Glomerular visceral epithelial cell (primary cell): ENCODE data around the gene PDE5A.

Experiments
- DNase-seq: peaks from one replicate; pipeline ENCODE4 v3.0.0-alpha.2; 2016; ENCODE audit errors: extremely low spot score

Gene PDE5A

DNA sequence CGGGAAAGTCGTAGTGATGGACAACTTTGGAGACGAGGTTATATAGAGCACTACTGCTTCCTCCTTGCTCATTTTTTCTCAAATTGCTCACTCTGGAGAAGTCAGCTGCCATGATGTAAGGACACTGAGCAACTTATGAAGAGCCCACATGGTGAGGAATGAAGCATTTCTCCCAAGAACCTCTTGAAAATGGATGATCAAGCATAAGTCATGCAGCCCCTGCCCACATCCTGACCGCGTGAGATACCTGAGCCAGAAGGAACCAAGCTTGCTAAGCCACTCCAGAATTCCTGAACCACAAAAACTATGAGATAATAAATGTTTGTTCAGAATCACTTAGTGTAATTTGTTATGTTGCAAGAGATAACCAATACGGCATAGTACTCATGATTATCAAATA lies 42.8 kb downstream of the PDE5A start:
- peak; percentile 49 for DNase-seq

- DNase-seq: no peak
Measured at GRCh38 chr4:119581190-119581873, 47.3 kb downstream of the PDE5A start.

DNA sequence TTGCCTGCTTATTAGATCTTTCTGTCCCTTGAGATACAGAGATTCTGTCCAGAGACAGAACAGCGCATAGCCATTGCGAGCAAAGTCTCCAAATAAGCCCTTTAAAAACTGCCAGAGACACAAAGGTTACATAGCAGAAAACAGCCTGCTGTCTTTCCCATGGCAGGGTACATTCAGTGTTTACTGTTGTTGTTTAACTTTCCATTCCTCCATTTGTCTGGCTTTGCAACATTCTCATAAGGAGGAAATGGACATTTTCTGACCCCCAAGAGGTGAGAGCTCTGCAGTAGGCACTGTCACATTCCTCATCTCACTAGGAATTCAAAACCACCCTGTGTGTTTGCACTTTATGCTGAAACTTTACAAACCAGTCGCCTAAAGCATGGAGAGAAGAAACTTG lies 48.3 kb downstream of the PDE5A start:
- DNase-seq: no peak

DNA sequence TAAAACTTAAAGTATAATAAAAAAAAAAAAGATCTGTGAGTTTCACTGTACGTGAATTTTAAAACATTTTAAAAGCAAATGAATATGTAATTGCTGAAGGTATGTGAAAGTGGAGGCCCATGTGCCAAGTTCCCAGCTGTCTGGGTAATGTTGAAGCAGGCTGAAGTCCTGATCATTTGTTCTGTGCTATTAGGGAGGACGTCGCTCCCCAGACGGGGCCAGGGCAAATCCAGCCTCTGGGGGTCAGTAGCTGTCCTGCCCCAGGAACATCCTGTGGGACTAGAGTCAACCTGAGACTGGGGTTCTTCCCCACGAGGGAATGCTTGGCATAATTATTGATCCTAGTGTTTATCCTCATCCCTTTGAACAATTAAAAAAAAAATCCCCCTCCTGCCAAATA lies 48.8 kb downstream of the PDE5A start:
- DNase-seq: no peak

DNA sequence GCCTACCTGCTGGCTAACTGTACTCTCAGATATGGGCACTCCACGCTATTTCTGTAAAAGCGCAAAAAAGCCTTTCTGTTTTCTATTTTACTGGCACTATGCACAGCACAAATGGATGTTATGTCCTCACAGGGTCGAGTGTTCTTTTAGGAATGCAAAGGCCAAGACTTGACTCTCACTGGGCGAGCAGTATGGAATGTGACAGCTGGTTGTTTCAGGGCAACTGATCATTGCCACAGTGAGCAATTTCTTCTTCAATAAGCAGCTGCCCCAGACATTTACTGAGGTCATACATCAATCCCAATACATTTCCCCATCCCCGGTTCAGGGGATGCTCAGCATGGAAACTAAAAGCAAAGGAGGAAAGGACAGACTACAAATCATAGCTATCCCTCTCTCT lies 58.2 kb downstream of the PDE5A start:
- no peak for DNase-seq

GRCh38 chr4:119564106-119564505 lies 64.5 kb downstream of the PDE5A start:
- DNase-seq: no peak

DNA sequence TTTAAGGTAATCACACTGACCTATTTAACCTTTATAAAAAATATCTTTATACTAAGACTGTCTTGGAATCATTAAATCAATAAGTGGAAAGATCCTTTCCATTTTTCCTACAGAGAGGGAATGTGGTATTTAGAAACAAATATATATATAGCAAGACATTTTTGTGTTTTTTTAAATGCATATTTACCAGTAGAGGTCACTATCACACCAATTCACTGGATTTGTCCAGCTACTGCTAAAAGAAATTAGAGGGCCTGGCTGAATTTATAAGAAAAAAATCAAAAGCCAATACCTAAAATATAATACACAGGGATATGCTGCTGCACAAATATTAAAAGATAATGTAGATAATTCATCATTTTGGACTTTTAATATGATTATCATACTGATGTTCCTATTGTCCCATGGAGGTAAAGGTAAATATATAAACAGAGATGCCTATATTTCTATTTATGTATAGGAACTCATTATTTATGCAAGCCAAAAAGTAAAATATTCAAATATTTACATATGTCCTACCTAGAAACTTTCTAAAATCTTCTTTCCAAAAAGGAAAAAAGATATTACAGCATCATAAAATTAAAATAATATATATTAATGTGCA lies 69.5 kb downstream of the PDE5A start:
- peak; percentile 41 for DNase-seq

- DNase-seq: no peak
Measured at GRCh38 chr4:119550857-119551532, 77.6 kb downstream of the PDE5A start.

- DNase-seq: no peak
Measured at GRCh38 chr4:119549639-119550038, 79.0 kb downstream of the PDE5A start.

- DNase-seq: no peak
Measured at GRCh38 chr4:119543779-119544178, 84.8 kb downstream of the PDE5A start.

DNA sequence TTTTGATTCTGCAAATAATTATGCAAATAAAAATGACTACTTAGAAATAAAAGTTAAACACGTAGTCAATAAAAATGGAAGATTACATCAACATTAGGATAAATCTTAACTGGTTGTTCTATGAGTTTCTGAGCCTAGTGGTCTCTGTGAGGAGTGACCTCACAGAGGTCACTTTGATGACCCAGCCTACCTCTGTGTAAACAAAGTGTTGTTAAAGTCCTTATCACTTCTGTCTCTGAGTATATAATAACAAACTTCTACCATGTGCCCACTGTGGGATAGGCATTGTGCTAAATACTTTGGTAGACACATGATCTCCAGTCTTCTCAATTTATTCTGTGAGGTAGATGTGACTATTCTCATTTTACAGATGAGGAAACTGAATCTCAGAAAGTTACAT lies 85.4 kb downstream of the PDE5A start:
- DNase-seq: no peak

DNA sequence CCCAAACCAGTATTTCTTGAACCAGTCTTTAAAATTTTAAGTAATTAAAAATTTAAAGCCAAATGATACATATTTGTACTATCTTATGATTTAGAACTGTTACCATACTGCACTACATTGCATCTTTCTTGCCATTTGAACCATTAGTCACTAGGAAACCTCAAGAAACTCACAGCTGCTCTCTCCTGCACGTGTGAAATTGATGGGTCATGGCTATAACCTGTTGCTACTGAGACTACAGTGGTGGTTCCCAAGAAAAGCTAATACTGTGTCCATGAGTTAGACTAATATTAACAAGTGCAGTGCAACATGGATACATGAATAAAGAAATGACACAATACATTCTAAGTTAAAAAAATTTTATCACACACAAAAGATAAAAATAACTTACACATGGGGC lies 88.4 kb downstream of the PDE5A start:
- DNase-seq: no peak

- DNase-seq: no peak
Measured at GRCh38 chr4:119537586-119537985, 91.0 kb downstream of the PDE5A start.

DNA sequence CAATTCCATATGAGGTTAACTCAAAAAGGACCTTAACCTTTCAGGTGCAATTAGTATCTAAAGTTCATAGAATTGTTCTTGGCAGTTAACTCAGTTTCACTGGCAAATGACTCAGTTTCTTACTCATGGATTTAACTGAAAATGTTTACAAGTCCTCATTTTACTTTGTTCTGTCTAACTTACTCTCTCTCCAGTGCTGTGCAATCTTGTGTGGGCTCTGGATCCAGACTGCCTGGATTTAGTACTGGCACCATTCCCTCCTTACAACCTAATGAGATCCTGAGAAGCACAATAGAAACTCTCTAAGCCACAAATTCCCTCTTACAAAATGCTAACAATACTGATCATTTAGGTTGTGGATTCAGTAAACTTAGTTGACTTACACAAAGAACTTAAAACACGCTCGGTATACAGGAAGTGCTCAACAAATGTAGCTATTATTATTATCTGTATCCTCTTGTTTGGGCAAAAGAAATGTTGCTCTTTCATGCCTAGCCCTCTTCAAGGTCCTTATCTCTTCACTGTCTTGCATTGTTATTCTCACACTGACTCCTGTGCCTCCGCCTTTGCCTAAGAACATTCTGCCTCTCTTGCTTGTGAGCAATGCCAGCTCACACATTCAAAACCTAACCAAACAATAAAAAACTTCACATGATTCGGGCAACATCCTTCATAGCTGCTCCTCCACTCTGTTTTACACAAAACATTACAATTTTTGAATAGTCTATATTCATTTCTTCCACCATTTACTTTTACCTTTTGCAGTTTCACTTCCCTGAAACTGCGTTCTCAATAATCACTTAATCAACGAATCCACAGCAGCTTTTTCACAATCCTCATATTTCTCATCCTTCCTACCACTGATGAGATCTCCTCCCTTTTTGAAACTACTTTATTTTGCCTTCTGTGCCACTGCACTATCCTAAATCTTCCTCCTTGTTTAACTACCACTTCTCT lies 91.8 kb downstream of the PDE5A start:
- DNase-seq: no peak

- DNase-seq: no peak
Measured at GRCh38 chr4:119532319-119532718, 96.3 kb downstream of the PDE5A start.

- DNase-seq: no peak
Measured at GRCh38 chr4:119529788-119530187, 98.8 kb downstream of the PDE5A start.

DNA sequence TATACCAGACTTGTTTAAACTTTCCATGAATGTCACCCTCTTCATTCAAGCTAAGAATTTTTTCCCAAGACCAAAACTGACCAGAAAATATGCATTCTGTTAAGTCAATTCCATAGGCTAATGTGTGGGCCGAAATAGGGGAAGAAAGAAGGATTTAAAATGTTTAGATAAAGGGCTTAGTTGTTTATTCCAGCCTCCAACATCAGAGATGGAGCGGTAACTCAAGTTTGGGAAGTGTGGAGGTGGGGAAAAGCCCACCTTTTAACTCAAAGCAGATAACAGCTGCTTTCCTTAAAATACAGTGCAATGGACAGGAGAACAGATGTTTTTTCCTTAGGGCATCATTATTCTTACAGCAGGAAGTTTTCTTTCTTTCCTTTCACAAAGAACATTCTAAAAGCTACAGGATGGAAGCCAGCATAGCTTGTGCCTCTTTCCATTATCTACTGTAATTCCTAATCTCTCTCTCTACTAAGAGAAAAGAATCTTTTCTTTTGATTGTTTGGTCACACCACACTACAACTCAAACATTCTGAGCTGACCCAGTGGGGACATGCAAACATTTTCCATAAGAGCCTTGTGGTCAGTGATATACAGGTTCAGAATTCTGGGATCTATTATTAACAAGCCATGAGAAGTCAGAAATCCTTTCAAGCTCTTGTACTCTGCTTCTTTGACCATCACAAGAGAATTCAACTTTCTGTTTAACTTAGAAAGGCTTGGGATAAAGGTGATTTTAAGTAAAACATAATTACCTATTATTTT lies 101.6 kb downstream of the PDE5A start:
- DNase-seq: peak; percentile 7

DNA sequence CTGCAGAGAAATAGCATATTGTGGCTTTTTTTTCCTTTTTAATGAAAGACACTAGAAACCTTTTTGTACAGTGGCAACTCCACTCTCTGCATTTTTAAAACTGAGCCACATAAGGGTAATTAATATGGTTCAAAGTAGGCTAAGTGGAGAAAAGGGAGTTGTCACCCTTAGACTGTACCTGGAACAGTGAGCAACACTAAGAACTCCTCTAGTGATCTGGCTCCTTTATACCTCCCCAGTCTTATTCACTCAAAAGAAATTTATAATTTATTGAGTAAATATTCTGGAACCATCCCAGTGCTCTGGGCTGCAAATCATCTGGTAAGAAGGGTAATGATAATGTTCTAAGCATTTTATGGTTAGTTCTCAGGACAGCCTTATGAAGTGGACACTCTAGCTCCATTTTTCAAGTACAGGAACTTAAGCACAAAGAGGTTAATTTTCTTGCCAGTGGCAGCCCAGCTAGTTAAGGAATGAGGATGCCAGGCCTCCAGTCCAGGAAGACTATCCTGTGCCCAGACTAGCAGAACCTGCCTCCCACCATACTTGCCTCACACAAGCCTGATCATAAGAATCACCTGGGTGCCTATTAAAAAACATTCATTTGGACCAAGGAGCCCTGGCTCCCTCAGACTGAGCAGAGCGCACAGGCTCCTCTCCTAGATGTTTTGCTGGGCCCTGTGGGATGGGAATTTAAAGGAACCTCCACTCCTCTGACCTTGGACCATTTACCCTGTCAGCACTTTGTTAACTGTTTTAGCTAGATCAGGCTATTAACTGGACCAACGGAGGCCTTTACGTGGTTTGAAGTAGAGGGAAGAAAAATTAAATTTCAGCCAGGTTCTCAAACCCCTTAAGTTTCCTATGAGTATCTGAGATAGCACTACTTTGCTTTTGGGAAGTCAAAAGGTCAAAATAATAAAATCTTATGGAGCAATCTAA lies 102.6 kb downstream of the PDE5A start:
- no peak for DNase-seq

DNA sequence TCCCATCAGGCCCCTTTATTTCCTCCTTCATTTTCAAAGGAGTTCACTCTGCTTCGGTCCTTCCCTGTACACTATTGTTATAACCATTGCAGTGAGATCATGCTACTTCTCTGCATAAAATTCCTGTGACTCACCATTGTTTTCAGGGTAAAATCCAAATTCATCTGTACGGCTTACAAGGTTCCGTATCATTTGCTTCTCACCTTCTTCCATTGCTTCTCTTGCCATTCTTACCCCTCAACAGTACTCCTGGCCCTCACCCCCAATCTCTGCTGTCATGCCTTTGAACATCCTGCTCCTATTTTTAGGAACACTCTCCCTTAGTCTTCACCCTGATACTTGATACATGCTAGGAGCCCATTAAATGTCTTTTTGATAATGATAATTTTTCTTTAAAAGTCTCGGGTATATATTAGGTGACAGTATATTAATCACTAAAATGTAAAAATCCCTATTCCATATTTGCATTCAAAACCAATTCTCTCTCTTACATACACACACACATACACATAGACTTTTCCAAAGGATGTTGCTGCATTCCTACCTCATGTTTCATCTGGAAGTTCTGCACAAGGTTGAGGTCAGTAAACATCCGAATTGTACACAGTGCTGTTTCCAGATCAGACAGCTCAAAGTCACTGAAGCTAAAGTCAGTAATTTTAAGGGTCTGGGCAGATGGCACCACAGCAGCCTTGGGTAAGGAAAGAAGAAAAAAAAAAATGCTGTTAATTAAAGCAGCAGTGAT lies 103.4 kb downstream of the PDE5A start:
- DNase-seq: peak; percentile 51

DNA sequence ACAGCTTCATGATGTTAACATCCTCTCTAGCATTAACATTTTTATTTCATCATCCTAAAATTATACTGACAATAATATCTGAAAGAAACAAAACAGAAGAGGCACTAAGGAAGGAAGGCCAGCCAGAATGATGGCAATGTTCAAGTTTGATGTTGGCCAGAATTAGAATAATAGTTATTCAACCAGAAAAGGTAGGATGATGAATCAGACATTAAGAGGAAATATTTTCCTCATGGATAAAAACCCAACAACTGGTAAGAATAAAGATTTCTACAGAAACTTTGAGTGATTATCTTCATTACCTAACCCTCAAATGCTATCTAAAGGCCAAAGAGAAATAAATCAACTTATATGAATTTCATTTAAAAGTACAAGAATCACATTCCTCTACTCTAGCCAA lies 105.2 kb downstream of the PDE5A start:
- DNase-seq: no peak
